ENCODE data around the gene PTPRM.

The PTPRM gene

DNA sequence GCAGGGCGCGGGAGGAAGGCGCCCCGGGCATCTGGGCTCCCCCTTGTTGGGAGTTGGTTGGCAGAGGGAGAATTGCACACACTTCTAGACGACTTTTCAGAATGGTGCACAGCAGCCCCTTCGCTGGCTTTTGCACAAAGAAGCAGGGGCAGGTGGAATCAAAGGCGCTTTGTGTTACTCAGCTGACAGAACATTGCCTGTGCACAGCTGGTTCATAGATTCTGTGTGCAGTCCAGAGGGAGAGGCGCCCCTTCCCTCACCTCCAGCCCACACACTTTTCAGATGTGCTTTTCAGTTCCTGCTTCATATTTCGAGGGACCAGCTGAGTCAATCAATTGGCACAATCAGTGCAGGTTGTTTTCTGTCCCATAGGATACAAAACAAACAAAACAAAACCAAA is 693.7 kb downstream of the PTPRM start:
- ChIA-PET POLR2A (no interaction called here), CTCF (no interaction called here)
- no peak overlapping the region for H3K27ac ChIP-seq (ENCODE audit: extremely low read depth, low read depth, low read length)
- H3K36me3 ChIP-seq (ENCODE audit: control insufficient read depth in 2 of 2, insufficient read depth in 1 of 2, low read length in 2 of 2): no peaks in the 10 kb centered on the region
- no peaks in the 10 kb centered on the region for H3K4me1 ChIP-seq (ENCODE audit: control insufficient read depth, insufficient read depth, low read length)
- H3K9me3 ChIP-seq (ENCODE audit: control insufficient read depth, insufficient read depth, low read depth, low read length): no peaks in the 10 kb centered on the region
- TF ChIP-seq ZNF416 (tag by site-specific recombination; IDR thresholded peaks at IDR 0.05) (no peak), REPIN1 (tag by site-specific recombination; IDR thresholded peaks at IDR 0.05; ENCODE audit: low read depth) (no peak), ZNF404 (tag by site-specific recombination; IDR thresholded peaks at IDR 0.05) (no peak), ZNF280C (tag by site-specific recombination; IDR thresholded peaks at IDR 0.05) (no peak), ZNF133 (tag by site-specific recombination; IDR thresholded peaks at IDR 0.05) (no peak), ZNF76 (tag by site-specific recombination; IDR thresholded peaks at IDR 0.05; ENCODE audit: borderline replicate concordance, low read depth) (no peak), ZNF140 (tag by site-specific recombination; IDR thresholded peaks at IDR 0.05) (no peak), ZEB2 (tag by site-specific recombination; IDR thresholded peaks at IDR 0.05) (no peak), ZNF274 (IDR thresholded peaks at IDR 0.05; ENCODE audit: low read length) (no peak), ZNF274 (tag by site-specific recombination; IDR thresholded peaks at IDR 0.05; ENCODE audit: borderline replicate concordance) (no peak), HOXA7 (CRISPR knock-in tag; IDR thresholded peaks at IDR 0.05; ENCODE audit: borderline replicate concordance) (no peak), ZNF549 (tag by site-specific recombination; IDR thresholded peaks at IDR 0.05) (no peak)
- TF ChIP-seq, protein P1, sequence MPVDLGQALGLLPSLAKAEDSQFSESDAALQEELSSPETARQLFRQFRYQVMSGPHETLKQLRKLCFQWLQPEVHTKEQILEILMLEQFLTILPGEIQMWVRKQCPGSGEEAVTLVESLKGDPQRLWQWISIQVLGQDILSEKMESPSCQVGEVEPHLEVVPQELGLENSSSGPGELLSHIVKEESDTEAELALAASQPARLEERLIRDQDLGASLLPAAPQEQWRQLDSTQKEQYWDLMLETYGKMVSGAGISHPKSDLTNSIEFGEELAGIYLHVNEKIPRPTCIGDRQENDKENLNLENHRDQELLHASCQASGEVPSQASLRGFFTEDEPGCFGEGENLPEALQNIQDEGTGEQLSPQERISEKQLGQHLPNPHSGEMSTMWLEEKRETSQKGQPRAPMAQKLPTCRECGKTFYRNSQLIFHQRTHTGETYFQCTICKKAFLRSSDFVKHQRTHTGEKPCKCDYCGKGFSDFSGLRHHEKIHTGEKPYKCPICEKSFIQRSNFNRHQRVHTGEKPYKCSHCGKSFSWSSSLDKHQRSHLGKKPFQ (tag by site-specific recombination; IDR thresholded peaks at IDR 0.05): no peak
- H3K4me3 ChIP-seq (ENCODE audit: low read depth, low read length): no peak overlapping the region

- Histone ChIP-seq H3K9me3 (ENCODE audit: control insufficient read depth, insufficient read depth, low read depth, low read length) (no peaks in the 10 kb centered on the region), H3K27ac (ENCODE audit: extremely low read depth, low read depth, low read length) (no peak overlapping the region), H3K4me1 (ENCODE audit: control insufficient read depth, insufficient read depth, low read length) (no peaks in the 10 kb centered on the region), H3K4me3 (ENCODE audit: low read depth, low read length) (no peak overlapping the region), H3K36me3 (ENCODE audit: control insufficient read depth in 2 of 2, insufficient read depth in 1 of 2, low read length in 2 of 2) (no peaks in the 10 kb centered on the region)
- POLR2A ChIA-PET: no interaction called here
- CTCF ChIA-PET: interaction anchor here (0.6 to 0.7 kb wide), 2 partner anchors 24 to 178 kb away, joined by 3 read pairs; no protein-coding TSS in a partner anchor
- TF ChIP-seq ZSCAN5A (tag by site-specific recombination; IDR thresholded peaks at IDR 0.05) (no peak), ELK4 (IDR thresholded peaks at IDR 0.05; ENCODE audit: borderline replicate concordance, low read depth, low read length) (no peak), ZNF677 (tag by site-specific recombination; IDR thresholded peaks at IDR 0.05) (no peak), MYNN (tag by site-specific recombination; IDR thresholded peaks at IDR 0.05; ENCODE audit: borderline replicate concordance) (no peak), KLF10 (tag by site-specific recombination; IDR thresholded peaks at IDR 0.05) (no peak), ZFP37 (tag by site-specific recombination; IDR thresholded peaks at IDR 0.05) (no peak), ZNF571 (tag by site-specific recombination; IDR thresholded peaks at IDR 0.05) (no peak), ZIC2 (tag by site-specific recombination; IDR thresholded peaks at IDR 0.05) (no peak), KLF16 (tag by site-specific recombination; IDR thresholded peaks at IDR 0.05) (no peak), ZNF529 (tag by site-specific recombination; IDR thresholded peaks at IDR 0.05; ENCODE audit: insufficient replicate concordance) (no peak), ZNF324 (tag by site-specific recombination; IDR thresholded peaks at IDR 0.05) (no peak), ZNF549 (tag by site-specific recombination; IDR thresholded peaks at IDR 0.05) (no peak)
- TF ChIP-seq, protein P2, sequence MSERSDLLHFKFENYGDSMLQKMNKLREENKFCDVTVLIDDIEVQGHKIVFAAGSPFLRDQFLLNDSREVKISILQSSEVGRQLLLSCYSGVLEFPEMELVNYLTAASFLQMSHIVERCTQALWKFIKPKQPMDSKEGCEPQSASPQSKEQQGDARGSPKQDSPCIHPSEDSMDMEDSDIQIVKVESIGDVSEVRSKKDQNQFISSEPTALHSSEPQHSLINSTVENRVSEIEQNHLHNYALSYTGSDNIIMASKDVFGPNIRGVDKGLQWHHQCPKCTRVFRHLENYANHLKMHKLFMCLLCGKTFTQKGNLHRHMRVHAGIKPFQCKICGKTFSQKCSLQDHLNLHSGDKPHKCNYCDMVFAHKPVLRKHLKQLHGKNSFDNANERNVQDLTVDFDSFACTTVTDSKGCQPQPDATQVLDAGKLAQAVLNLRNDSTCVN (tag by site-specific recombination; optimal IDR thresholded peaks at IDR 0.05): no peak
- TF ChIP-seq, protein P1 (tag by site-specific recombination; IDR thresholded peaks at IDR 0.05): no peak
- TF ChIP-seq, protein P3, sequence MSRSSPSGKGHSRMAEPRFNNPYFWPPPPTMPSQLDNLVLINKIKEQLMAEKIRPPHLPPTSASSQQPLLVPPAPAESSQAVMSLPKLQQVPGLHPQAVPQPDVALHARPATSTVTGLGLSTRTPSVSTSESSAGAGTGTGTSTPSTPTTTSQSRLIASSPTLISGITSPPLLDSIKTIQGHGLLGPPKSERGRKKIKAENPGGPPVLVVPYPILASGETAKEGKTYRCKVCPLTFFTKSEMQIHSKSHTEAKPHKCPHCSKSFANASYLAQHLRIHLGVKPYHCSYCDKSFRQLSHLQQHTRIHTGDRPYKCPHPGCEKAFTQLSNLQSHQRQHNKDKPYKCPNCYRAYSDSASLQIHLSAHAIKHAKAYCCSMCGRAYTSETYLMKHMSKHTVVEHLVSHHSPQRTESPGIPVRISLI (tag by site-specific recombination; IDR thresholded peaks at IDR 0.05): no peak
Observed at GRCh38 chr18:8261651-8262091, 694.6 kb downstream of the PTPRM start.

All from HEK293 (cell line).